NB4 (cell line): ENCODE data around the gene USP6NL.

Experiments used
- DNase-seq: peaks from one replicate; pipeline ENCODE4 v3.0.0; 2010; ENCODE audit warnings: low read depth
- H3K4me3 ChIP-seq: one replicate; pipeline ENCODE4 v1.5.1; 2011; ENCODE audit warnings: mild to moderate bottlenecking, low read depth, low read length, moderate library complexity
- MYC ChIP-seq: IDR thresholded peaks from 2 replicates; pipeline ENCODE4 v1.6.1; 2011; ENCODE audit warnings: low read depth, low read length
- POLR2A ChIP-seq: IDR thresholded peaks from 2 replicates; pipeline ENCODE4 v1.6.1; 2011; ENCODE audit warnings: mild to moderate bottlenecking; ENCODE audit not compliant: insufficient read length; ENCODE audit errors: extremely low read depth
- TF ChIP-seq, protein P1 (sequence below): IDR thresholded peaks from 2 replicates; pipeline ENCODE4 v1.6.1; 2011; ENCODE audit warnings: low read depth, low read length
- TF ChIP-seq, protein P2 (sequence below): IDR thresholded peaks from one replicate; pipeline ENCODE4 v1.5.1; 2012; ENCODE audit warnings: low read depth, low read length

The USP6NL gene

DNA sequence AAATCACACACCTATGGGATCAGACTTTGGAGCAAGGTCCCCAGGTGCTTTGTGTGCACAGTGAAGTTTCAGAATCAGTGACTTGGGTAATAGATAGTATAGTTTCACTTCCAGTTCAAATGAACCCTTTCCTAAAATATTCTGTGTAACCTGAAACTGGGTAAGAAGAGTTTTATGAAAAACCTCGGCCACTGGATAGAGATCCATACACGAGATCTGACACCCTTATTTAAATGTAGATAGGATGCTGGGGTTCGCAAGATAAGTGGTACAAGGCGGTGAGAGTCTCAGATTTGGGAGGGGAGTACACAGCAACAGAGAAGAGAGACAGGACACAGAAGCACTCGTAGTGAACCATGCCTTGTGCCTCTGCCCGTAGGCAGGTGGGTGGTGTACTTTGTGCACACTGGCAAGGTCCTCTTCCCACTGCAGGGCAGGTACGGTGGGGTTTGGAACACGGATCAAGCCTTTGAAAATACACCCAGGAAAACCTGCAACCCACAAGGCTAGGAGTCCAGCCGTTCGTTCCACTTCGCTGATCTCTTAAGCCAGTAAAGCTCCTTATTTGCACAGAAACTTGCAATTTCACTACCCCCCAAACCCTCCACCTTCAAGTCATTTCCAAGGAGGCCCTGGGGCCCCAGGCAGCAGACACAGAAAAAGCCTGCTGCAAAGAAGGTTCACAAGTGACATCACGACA is 162.8 kb downstream of the USP6NL start:
- no peak for DNase-seq
- no peak for TF ChIP-seq MYC
- TF ChIP-seq, protein P1, sequence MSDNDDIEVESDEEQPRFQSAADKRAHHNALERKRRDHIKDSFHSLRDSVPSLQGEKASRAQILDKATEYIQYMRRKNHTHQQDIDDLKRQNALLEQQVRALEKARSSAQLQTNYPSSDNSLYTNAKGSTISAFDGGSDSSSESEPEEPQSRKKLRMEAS, result no peak
- TF ChIP-seq POLR2A, result no peak
- TF ChIP-seq, protein P2, sequence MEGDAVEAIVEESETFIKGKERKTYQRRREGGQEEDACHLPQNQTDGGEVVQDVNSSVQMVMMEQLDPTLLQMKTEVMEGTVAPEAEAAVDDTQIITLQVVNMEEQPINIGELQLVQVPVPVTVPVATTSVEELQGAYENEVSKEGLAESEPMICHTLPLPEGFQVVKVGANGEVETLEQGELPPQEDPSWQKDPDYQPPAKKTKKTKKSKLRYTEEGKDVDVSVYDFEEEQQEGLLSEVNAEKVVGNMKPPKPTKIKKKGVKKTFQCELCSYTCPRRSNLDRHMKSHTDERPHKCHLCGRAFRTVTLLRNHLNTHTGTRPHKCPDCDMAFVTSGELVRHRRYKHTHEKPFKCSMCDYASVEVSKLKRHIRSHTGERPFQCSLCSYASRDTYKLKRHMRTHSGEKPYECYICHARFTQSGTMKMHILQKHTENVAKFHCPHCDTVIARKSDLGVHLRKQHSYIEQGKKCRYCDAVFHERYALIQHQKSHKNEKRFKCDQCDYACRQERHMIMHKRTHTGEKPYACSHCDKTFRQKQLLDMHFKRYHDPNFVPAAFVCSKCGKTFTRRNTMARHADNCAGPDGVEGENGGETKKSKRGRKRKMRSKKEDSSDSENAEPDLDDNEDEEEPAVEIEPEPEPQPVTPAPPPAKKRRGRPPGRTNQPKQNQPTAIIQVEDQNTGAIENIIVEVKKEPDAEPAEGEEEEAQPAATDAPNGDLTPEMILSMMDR, result no peak
- no peak overlapping the region for H3K4me3 ChIP-seq

DNA sequence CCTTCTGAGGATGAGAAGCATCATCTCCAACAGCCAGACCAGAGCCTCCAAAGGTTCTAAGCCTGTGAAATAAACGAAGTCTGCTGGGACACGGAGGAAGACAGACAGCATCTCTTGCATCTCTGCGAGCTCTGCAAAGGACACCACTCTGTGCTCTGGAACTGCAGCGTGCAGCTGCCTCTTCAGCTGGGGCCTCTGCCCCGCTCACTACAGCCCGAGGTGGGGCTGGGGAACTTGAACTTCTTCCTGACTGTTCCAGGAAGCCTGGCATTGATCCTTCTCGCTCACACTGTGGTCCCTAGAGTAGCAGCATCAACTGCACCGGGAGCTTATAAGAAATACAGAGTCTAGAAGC is 163.3 kb downstream of the USP6NL start:
- DNase-seq, result no peak
- no peak for TF ChIP-seq MYC
- TF ChIP-seq, protein P1, result no peak
- no peak for TF ChIP-seq POLR2A
- TF ChIP-seq, protein P2, result no peak
- H3K4me3 ChIP-seq, result no peak overlapping the region

DNA sequence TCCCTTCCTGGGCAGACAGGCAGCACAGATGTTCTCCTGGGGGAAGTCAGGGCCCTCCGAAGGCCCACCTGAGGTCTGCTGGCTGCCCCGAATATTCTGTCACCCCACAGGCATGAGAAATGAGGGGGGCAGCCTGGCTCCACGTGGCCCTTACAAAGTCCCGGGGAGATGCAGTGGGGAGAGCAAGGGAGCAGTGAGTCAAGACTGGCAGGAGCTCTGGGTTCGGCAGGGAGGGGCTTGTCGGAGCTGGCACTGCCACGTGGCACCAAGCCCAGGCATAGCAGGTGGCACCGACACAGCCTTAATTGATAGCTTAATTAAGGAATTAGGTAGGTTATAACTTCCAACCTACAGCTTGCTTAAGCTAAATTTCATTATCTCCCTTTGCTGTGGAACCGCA is 163.9 kb downstream of the USP6NL start:
- TF ChIP-seq, protein P1, result no peak
- TF ChIP-seq POLR2A (no peak), MYC (no peak)
- TF ChIP-seq, protein P2, result no peak
- no peak overlapping the region for H3K4me3 ChIP-seq
- no peak for DNase-seq

DNA sequence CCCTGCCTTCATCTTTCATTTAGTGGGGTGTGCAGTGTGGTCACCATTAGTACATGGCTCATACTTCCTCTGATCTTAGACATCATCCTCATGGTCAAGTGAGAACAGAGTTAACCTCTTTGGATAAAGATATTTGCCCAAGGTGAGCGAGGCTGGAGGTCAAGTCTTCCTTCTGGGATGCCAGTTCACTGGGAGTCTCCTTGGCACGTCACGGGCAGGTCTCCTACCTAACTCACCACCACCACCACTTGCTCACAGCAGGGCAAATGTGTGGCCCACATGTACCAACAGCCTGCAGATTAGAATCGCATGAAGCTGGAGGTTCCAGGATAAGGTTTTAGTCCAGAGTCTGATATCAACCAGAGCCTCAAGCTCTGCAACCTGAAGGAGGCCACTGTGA is 164.6 kb downstream of the USP6NL start:
- no peak for TF ChIP-seq MYC
- TF ChIP-seq POLR2A, result no peak
- TF ChIP-seq, protein P1, result no peak
- TF ChIP-seq, protein P2, result no peak
- no peak overlapping the region for H3K4me3 ChIP-seq
- DNase-seq, result no peak

DNA sequence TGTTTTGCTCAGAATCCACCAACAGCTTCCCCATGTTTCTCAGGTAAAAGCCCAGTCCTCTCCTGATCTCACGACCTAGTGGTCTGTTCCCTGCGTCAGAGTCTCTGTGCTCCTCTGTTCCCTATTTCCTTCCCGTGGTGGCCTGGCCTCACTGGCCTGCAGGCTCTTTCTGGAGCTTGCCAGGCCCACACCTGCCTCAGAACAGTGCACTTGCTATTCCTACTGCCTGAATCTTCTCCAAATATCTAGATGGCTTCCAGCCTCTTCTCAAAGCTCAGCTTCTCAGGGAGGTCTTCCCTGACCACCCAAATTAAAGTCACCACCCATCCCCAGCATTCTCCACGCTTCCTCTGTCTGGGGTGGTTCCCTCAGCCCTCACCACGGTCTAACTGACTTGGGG is 165.3 kb downstream of the USP6NL start:
- no peak for DNase-seq
- H3K4me3 ChIP-seq, result no peak overlapping the region
- TF ChIP-seq, protein P1, result no peak
- TF ChIP-seq POLR2A (no peak), MYC (no peak)
- TF ChIP-seq, protein P2, result no peak
